K562 (cell line): ENCODE data around the gene PTPN13. TPM values are rescaled to one million over a fixed set of nuclear protein-coding genes. Genes with fewer than 3 reads are reported as not detected.

ENCODE experiments used
- ATAC-seq: fragments of 200-7000 bp; cut with Tn5 transposase; 3 replicates; pipeline ENCODE4 v1.9.1; 2020; ENCODE audit warnings: moderate library complexity
- BruUV-seq: library from RNA; stranded (reverse); fragments of 400-500 nt; replicated peaks from 2 replicates; lab custom pipeline; 2021; lab: Mats Ljungman, UMichigan
- CTCF ChIA-PET: fragments of 300-600 bp; formaldehyde crosslinking; extraction: SDS; loops from one replicate; lab custom pipeline; 2021; ENCODE audit warnings: low intra/inter-chr PET ratio; lab: Yijun Ruan, JAX
- POLR2A ChIA-PET: fragments of 300-600, 350-650 bp; sonication (Branson Sonifier 250); formaldehyde crosslinking; extraction: SDS; loops from one replicate; lab custom pipeline; 2021; ENCODE audit warnings: antibody characterized with exemption, inconsistent platforms; lab: Yijun Ruan, JAX
- DNase-seq, 4 experiments: peaks; one replicate each; pipeline versions ENCODE4 v3.0.0 to v3.0.0-alpha.2; 2011 to 2018; ENCODE audit warnings: low spot score in 3 of 4, mixed read lengths in 3 of 4; ENCODE audit errors: extremely low read depth in 1 of 4
- FAIRE-seq: peaks from 2 replicates; lab custom pipeline; 2011; peaks lifted over from hg19 to GRCh38; lab: Jason Lieb, UNC
- H2AFZ ChIP-seq: 2 replicates; pipeline ENCODE4 v1.6.0; 2011; ENCODE audit warnings: low read depth, low read length, control low read depth, inconsistent platforms
- H3K27ac ChIP-seq: fragments of 200-600 bp; 3 replicates; pipeline ENCODE4 v1.8.0; 2011; ENCODE audit warnings: low read depth, mild to moderate bottlenecking, control low read depth, inconsistent platforms, low read length, moderate library complexity, mixed read lengths; ENCODE audit errors: extremely low read depth
- H3K27me3 ChIP-seq, 2 experiments: fragments of 300-600 bp in 1 of 2; 2 replicates in 1 of 2; 3 replicates in 1 of 2; pipeline versions ENCODE4 v1.6.0 to v1.8.0; 2011; ENCODE audit warnings: inconsistent platforms in 2 of 2, low read length in 2 of 2, mild to moderate bottlenecking in 1 of 2, mixed read lengths in 1 of 2, moderate library complexity in 1 of 2; ENCODE audit not compliant: control insufficient read depth in 2 of 2, insufficient read depth in 2 of 2
- H3K36me3 ChIP-seq: fragments of 300-600 bp; 3 replicates; pipeline ENCODE4 v1.8.0; 2011; ENCODE audit warnings: mild to moderate bottlenecking, low read length, inconsistent platforms; ENCODE audit not compliant: control insufficient read depth, insufficient read depth
- H3K4me1 ChIP-seq, 2 experiments: fragments of 200-600 bp in 1 of 2; replicated peaks in 1 of 2; 2 replicates in 1 of 2; 3 replicates in 1 of 2; pipeline versions ENCODE4 v1.5.1 to v1.8.0; 2011; ENCODE audit warnings: inconsistent platforms in 2 of 2, low read length in 2 of 2, mild to moderate bottlenecking in 1 of 2, mixed read lengths in 1 of 2, moderate library complexity in 1 of 2; ENCODE audit not compliant: control insufficient read depth in 2 of 2, insufficient read depth in 2 of 2
- H3K4me2 ChIP-seq: 2 replicates; pipeline ENCODE4 v1.6.1; 2011; ENCODE audit warnings: low read length, control low read depth, inconsistent platforms, mixed read lengths; ENCODE audit not compliant: insufficient read depth
- H3K4me3 ChIP-seq: fragments of 200-600 bp; sonication (generic), shearing (Covaris generic); 2 replicates; pipeline ENCODE4 v1.5.1; 2016; ENCODE audit warnings: control low read depth, inconsistent platforms
- H3K79me2 ChIP-seq: fragments of 200-600 bp; 3 replicates; pipeline ENCODE4 v1.8.0; 2011; ENCODE audit warnings: low read length, inconsistent platforms; ENCODE audit not compliant: control insufficient read depth, insufficient read depth
- H3K9ac ChIP-seq, 2 experiments: 2 replicates each; pipeline versions ENCODE4 v1.6.0 to v1.6.1; 2011; ENCODE audit warnings: low read depth in 2 of 2, low read length in 2 of 2, control low read depth in 1 of 2, inconsistent platforms in 1 of 2, mild to moderate bottlenecking in 1 of 2, mixed read lengths in 1 of 2; ENCODE audit not compliant: insufficient read depth in 1 of 2
- H3K9me1 ChIP-seq: one replicate; pipeline ENCODE4 v1.6.0; 2011; ENCODE audit warnings: inconsistent platforms, mild to moderate bottlenecking, low read length, moderate library complexity; ENCODE audit not compliant: control insufficient read depth, insufficient read depth
- H3K9me3 ChIP-seq: replicated peaks from 2 replicates; pipeline ENCODE4 v1.5.1; 2011; ENCODE audit warnings: low read depth, low read length, inconsistent platforms; ENCODE audit not compliant: control insufficient read depth, insufficient read depth
- H4K20me1 ChIP-seq: replicated peaks from 2 replicates; pipeline ENCODE4 v1.6.1; 2011; ENCODE audit warnings: low read length, inconsistent platforms, mixed read lengths; ENCODE audit not compliant: control insufficient read depth, insufficient read depth
- ARID1B ChIP-seq: fragments of 450-650 bp; IDR thresholded peaks from 2 replicates; pipeline ENCODE4 v1.6.1; 2016; ENCODE audit warnings: antibody characterized with exemption, mild to moderate bottlenecking, inconsistent platforms
- ELK3 ChIP-seq: fragments of 450-650 bp; formaldehyde crosslinking; IDR thresholded peaks from 2 replicates; pipeline ENCODE4 v1.4.0; 2020; ENCODE audit warnings: mild to moderate bottlenecking
- FIP1L1 ChIP-seq: fragments of 200-400 bp; formaldehyde crosslinking; IDR thresholded peaks from 2 replicates; pipeline ENCODE4 v1.6.1; 2018; ENCODE audit warnings: mild to moderate bottlenecking, low read depth, low read length; ENCODE audit not compliant: poor library complexity, severe bottlenecking
- HDAC2 ChIP-seq: fragments of 450-650 bp; IDR thresholded peaks from 2 replicates; pipeline ENCODE4 v1.6.1; 2016; ENCODE audit warnings: mild to moderate bottlenecking
- HDGF ChIP-seq: fragments of 450-650 bp; IDR thresholded peaks from 2 replicates; pipeline ENCODE4 v1.6.1; 2016
- HNRNPL ChIP-seq: fragments of 200-400 bp; formaldehyde crosslinking; IDR thresholded peaks from 2 replicates; pipeline ENCODE4 v1.6.1; 2017; ENCODE audit warnings: low read depth, mild to moderate bottlenecking, low read length
- HOXB6 ChIP-seq: fragments of 250-450 bp; sonication (Bioruptor Pico); IDR thresholded peaks from 2 replicates; pipeline ENCODE4 v1.5.1; 2022; ENCODE audit warnings: mild to moderate bottlenecking, borderline replicate concordance
- MAFG ChIP-seq: fragments of 450-650 bp; conservative IDR thresholded peaks from 2 replicates; pipeline ENCODE4 v1.6.1; 2016; ENCODE audit warnings: missing genetic modification characterization, missing compliant biosample characterization
- MCM3 ChIP-seq: fragments of 450-650 bp; IDR thresholded peaks from 2 replicates; pipeline ENCODE4 v1.6.1; 2016
- PHB2 ChIP-seq: fragments of 450-650 bp; IDR thresholded peaks from 2 replicates; pipeline ENCODE4 v1.6.1; 2017; ENCODE audit warnings: low read depth
- RREB1 ChIP-seq: fragments of 250-450 bp; sonication (Bioruptor Pico); IDR thresholded peaks from 2 replicates; pipeline ENCODE4 v1.4.0; 2020
- SAP30 ChIP-seq: fragments of 200-600 bp; sonication (generic); IDR thresholded peaks from 2 replicates; pipeline ENCODE4 v1.6.1; 2012; ENCODE audit warnings: borderline replicate concordance, low read depth, mild to moderate bottlenecking, moderate library complexity, low read length, control low read depth, inconsistent platforms; ENCODE audit not compliant: insufficient read depth, poor library complexity, severe bottlenecking
- STAG1 ChIP-seq: sonication (generic); formaldehyde crosslinking; IDR thresholded peaks from 2 replicates; pipeline ENCODE4 v1.5.0; 2020; ENCODE audit warnings: missing genetic modification reagents, borderline replicate concordance
- ZBTB5 ChIP-seq: fragments of 450-650 bp; IDR thresholded peaks from 2 replicates; pipeline ENCODE4 v1.6.1; 2017; ENCODE audit warnings: antibody characterized with exemption
- ZFPM2 ChIP-seq: fragments of 250-450 bp; sonication (Bioruptor Pico); IDR thresholded peaks from 2 replicates; pipeline ENCODE4 v1.5.1; 2022; ENCODE audit warnings: mild to moderate bottlenecking
- WGBS: fragments of 100-300 bp; shearing (Covaris generic); methylation state at CpG from one replicate; pipeline ENCODE4 v1.1.6; 2016; ENCODE audit warnings: low coverage, mixed read lengths; ENCODE audit not compliant: insufficient coverage; ENCODE audit errors: missing lambda C conversion rate; 5-methylcytosine and 5-hydroxymethylcytosine counted together
- in situ Hi-C: fragments of 300-500 bp; cut with MboI; formaldehyde crosslinking; loops from 4 replicates; pipeline ENCODE4 v1.15.0; 2018; ENCODE audit warnings: inconsistent platforms, mixed read lengths
- intact Hi-C: fragments of 100-400 bp; cut with micrococcal nuclease; formaldehyde crosslinking; loops from 2 replicates; pipeline ENCODE4 v1.14.2; 2022
- polyA plus RNA-seq, 8 experiments: library from polyadenylated mRNA; depleted of rRNA in 4 of 8; stranded (reverse) in 5 of 8; unstranded in 3 of 8; fragments of >200 nt; fragmentation: Nextera tagmentation in 2 of 8; fragmentation: Illumina TruSeq in 1 of 8; extraction: Ambion mirVana in 2 of 8; extraction: Trizol in 1 of 8; gene quantifications; 2 replicates each; pipeline versions ENCODE4 v1.2.1 to v1.2.3, GENCODE V29; 2011 to 2014; ENCODE audit warnings: inconsistent platforms in 1 of 8, missing spikeins in 1 of 8
- total RNA-seq, 7 experiments: library from RNA; depleted of rRNA in 6 of 7; stranded (reverse); fragments of >200 nt in 6 of 7; fragmentation: Illumina TruSeq in 2 of 7; extraction: Trizol in 2 of 7; gene quantifications; 2 replicates each; pipeline versions ENCODE4 v1.2.1 to v1.2.3, GENCODE V29; 2011 to 2021; ENCODE audit warnings: low replicate concordance in 1 of 7
- TF ChIP-seq, protein P1 (sequence below): fragments of 250-450 bp; sonication (Bioruptor Pico); IDR thresholded peaks from 2 replicates; pipeline ENCODE4 v1.6.1; 2021; ENCODE audit warnings: mild to moderate bottlenecking

The PTPN13 gene
- total and polyA plus RNA-seq, 9 of the 15 experiments (the other 6 are each of a cell fraction or from before 2014, with no cell fraction given) = 0.33 TPM; not detected in 8

DNA sequence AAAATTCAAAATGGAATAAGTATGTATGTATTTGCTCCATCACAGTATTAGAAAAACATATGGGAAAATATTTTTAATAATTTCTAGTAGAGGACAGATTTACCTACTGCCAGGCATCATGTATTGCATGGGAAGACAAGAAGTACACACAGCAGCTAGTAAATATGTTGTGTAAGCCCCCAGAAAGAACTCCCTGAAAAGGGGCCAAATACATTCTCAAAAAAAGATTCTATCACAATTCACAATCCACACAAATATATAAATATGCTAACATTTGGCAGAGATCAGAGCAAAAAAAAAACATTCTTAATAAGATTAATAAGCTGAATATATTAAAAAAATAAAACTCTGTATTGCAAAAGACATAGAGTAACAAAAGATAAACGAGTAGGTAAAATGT, 227.0 kb downstream of the PTPN13 start:
- Histone ChIP-seq H3K4me2 (no peak overlapping the region), H3K27me3 (no peaks in the 10 kb centered on the region; a peak in 1 of 5 replicates), H3K9me3 (no peaks in the 10 kb centered on the region), H3K9ac (no peak overlapping the region), H3K4me1 (no peaks in the 10 kb centered on the region), H3K9me1 (no peaks in the 10 kb centered on the region), H3K79me2 (no peaks in the 10 kb centered on the region), H3K27ac (no peak overlapping the region), H2AFZ (no peak overlapping the region), H3K4me3 (no peak overlapping the region), H4K20me1 (no peaks in the 10 kb centered on the region), H3K36me3 (no peaks in the 10 kb centered on the region)
- WGBS = 0% methylated on average over 1 of the region's 1 CpG
- intact Hi-C loops = no loop called here
- ATAC-seq (no peak), DNase-seq (no peak), FAIRE-seq (no peak)
- ChIA-PET POLR2A (no interaction called here), CTCF (no interaction called here)
- no TSS peak for BruUV-seq
- in situ Hi-C loops = no loop called here
- TF ChIP-seq ARID1B (no peak), MCM3 (no peak), FIP1L1 (no peak), HNRNPL (no peak), ELK3 (CRISPR knock-in tag) (no peak), STAG1 (no peak), ZBTB5 (no peak), ZFPM2 (CRISPR knock-in tag) (no peak), HDGF (no peak), SAP30 (no peak), PHB2 (no peak), HOXB6 (no peak), HDAC2 (no peak), RREB1 (CRISPR knock-in tag) (no peak), MAFG (tag) (no peak)
- TF ChIP-seq, protein P1, sequence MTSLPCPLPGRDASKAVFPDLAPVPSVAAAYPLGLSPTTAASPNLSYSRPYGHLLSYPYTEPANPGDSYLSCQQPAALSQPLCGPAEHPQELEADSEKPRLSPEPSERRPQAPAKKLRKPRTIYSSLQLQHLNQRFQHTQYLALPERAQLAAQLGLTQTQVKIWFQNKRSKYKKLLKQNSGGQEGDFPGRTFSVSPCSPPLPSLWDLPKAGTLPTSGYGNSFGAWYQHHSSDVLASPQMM (CRISPR knock-in tag) = no peak
